HS-27A (cell line): ENCODE results near the gene FAH.

Experiments used
- DNase-seq: peaks from one replicate; pipeline ENCODE4 v3.0.0-alpha.2; 2012; ENCODE audit warnings: low read depth, missing footprints

FAH gene

DNA sequence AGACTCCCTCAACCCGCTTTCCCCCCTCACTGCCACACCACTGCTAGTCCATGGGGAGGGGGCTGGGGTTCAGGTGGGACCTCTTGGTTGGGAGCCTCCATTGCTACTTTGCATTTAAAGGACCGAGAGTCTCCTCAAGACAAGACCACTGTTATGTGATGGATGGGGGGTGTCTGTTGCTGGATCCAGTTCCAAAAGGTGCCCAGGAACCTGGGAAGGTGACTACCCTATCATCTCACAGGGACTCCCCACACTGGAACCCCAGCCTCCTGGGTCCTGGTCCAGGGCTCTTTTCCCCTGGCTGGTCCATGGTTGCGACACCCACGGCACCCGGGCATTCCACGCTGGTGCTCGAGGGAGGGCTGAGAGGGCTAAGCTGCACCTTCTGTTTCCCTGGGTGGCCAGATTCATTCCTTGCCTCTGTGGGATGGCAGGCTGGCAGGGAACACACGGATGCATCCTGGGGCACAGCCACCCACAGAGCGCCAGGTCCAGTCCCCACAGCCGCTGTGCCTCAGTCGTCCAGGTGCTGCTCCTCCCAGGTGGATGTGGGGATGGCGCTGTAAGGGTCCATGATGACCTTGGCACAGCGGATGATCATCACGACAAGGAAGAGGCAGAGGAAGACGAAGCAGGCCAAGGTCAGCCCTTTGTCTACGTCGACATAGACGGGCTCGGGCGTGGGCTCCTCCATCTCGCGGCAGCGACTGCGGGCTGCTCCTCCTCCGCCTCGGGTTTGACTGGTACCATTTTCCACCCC lies 48.6 kb downstream of the FAH start:
- no peak for DNase-seq

DNA sequence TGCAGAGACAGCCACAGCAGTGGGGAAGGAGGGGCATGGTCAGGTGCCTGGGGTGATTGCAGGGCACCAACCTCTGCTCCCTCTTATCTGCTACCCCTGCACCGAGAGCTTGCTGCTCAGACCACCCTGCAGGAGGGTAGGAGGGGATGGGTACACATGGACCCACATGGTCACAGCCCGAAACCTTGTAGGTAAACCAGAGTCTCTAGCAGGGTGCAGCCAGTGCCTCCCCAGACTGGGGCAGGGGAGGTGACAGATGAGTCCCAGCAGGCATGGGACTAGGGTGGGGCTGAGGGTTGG lies 49.2 kb downstream of the FAH start:
- no peak for DNase-seq

DNA sequence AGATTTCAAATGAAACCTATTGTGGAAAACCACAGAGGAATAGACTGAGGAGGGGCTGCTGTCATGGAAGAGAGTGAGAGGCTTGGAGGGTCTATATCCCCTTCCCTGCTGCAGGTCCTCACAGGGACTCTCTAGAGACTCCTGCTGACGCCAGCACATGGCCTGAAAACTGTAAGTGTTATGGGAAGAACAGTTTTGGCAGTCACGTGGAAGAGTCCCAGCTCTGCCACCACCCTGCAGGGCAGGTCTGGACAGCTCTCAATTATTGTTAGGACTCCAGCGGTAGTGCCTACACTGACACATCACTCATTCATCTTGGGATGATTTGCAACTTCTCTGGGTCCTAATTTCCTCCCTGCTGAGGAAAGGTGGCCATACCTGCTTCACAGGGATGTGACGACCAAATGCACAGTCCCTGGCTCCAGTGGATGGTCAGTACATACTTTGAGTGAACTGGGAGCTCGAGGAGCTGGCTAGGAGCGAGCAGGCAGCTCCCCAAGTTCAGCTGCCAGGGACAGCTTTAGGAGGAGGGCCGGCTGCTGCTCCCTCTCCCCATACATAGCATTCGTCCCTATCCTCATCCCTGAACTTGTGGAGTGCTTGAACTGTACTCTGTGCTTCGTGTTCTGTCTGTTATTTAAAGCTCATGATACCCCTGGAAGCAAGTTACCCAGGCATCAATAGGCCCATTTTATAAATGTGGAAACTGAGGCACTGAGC lies 50.0 kb downstream of the FAH start:
- no peak for DNase-seq

DNA sequence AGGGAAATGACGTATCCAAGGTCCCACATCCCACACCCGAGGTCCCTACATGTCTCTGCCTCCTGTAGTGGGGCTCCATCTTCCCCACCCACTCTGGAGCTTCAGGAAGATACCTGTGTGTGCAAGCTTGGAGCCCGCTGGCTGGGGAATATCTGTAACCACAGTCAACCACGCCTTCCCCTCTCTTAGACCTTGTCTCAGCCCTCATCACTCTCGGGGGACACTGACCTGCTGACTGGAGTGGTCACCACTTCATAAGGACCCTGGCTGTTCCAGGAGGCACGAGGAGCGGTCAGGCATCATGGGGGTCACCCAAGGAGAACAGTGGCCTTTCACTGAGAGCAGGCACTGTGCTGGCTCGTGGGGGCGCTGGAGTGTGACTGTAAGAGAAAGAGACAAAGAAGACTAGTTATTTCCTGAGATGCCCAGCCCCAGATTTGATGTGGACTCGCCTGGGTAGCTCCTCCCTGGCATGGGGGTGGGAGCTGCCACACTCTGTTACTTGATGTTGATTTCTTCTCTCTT lies 50.6 kb downstream of the FAH start:
- DNase-seq: no peak

DNA sequence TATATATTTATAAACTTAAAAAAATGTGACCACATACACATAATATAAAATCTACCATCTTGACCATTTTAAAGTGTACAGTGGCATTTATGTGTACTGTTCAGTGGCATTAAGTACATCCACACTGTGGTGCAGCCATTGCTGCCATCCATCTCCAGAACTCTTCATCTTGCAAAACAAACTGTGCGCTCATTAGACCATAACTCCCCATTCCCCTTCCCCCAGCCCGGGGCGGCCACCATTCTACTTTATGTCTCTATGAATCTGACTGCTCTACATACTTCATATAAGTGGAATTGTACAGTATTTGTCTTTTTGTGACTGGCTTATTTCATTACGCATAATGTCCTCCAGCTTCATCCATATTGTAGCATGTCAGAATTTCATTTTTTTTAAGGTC lies 51.4 kb downstream of the FAH start:
- no peak for DNase-seq

DNA sequence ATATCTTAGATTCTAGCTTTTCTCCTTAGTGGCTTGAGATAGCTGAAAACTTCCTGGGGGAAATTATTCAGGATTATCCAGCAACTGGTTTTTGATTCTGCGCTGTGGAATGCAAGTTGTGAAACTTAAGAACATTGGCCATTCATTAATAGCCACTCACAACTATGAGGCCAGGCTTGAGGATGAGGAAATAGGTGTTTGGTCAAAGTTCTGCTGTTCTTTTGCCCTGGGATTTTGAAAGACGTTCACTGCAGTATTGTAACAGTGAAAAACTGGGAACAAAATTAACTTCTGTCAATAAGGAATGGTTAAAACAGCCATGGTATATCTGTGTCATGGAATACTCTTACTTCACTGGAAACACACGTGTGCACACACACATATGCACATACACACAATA lies 55.1 kb downstream of the FAH start:
- DNase-seq: no peak

DNA sequence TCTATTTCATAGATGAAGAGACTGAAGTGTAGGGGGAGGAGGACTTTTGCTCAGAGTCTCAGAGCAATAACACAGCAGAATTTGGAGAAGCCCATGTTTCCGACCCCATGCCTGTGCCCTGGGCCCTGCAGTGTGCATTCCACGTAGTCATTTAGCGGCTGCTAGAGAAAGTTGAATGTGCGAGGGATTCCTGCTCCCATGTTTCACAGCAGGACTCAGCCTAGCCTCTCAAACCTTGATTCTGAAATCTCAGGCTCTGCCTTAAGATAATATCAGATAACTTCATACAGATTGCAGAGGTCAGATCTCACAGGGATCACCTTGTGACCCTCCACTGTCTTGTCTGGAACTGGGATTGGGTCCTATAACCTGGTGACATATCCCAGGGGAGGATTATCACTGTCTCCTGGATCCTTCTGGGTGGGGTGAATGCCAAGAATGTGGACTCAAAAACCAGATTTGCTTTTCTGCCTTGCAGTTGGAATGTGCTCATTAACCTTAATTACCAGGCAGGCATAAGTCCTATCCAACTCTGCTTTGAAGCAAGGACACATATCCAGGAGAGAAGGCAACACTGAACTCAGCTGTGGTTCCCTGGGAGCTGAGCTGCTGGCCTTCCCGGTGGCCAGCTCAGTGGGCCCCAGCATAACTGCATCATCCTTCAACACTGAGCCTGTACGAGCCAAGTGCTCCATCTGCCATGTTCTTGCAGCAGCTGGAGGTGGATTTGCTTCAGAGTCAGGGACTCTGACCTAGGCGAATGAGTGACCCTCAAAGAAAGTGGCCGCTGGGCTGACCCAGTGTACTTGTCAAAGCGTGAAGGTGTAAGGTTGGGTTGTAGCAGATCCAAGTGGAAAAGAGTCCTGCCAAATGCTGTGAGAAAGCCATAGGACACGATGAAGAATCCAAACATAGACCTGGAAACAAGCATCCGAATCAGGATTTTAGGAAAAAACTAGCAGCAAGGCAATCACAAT lies 56.2 kb downstream of the FAH start:
- DNase-seq: no peak

DNA sequence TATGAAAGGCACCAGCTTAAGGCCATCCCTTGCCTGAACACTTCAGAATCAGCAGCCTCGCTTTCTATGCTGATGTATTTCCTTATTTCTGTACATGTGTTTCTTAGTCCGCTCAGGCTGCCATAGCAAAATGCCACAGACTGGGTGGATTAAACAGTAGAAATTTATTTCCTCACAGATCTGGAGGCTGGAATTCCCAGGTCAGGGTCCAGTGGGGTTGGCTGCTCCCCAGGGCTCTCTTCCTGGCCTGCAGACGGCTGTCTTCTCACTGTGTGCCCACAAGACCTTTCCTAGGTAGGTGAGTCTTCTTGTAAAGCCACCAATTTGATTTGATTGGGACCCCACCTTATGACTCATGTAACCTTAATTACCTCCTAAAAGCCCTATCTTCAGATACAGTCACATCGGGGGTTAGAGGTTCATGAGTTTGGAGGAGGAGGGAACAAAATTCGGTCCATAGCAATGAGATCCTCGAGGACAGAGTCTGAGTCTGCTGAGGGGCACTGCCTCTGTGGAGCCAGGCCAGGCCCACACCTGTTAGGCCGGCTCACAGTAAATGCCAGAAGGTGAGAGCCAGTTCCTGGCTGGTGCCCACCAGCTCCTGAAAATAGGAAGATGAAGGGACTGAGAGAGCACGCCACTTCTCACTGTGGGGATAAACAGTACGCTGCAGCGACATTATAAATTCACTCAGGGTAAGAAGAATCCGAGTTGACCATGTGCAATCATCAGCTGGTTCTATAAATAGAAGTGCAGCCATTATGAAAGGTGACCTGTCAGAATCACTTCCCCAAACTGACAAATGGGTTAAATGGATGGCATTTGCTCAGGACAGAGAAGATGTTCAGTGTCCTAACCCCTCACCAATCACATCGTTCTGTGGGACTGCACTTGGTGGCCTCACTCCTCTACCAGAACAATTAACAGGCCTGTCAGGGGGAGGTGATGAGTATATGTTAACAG lies 58.1 kb downstream of the FAH start:
- no peak for DNase-seq

DNA sequence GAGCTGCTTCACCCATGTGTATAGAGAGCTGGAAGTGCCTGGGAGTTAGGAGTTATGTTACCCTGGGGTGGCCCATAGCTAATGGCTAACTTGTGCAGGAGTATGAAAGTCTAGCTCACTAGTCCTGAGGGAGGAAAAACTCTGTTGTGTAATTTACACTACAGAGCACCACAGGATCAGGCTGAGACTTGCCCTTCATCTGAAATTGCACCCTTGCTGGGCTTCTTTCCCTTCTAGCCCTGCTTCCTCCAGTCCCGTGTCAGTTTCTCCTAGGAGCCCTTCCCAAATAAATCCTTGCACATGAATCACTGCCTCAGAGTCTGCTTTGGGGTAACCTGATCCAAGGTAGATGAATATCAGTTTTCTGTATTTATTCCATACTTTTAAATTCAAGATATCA lies 59.2 kb downstream of the FAH start:
- DNase-seq: no peak

DNA sequence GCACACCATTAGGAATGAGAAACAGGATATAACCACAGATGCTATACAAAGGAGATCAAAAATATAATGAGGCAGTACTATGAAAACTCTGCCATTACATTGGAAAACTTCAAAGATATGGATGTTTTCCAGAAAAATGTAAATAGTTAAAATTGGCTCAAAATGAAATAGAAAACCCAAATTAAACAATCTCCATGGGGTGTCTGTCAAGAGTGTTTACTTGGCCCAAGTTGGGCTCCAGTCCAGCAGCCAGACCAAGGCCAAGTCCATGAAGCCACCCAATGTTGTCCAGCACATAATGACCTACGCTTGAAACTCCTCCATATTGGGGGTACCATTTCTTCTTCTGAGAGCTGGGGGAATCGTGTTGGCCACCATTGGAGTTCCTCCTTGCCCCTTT lies 62.1 kb downstream of the FAH start:
- DNase-seq: no peak

DNA sequence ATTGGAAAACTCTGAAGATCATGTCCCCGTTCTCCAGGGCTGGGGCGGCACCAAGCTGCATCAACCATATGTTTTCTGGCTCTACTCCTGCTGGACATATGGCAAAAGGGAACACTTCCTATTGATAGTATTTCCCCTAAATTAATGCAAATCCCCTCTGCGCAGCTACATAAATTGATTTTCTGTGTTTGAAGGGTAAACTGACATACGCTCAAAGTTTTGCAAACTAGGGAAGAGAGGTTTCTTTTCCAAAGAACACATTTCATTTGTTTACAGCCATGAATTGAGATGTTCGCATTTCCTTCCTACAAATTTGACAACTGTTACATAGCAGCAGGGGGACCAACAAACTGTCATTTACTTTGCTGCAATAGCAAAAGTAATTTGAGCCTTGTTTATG lies 63.3 kb downstream of the FAH start:
- no peak for DNase-seq

DNA sequence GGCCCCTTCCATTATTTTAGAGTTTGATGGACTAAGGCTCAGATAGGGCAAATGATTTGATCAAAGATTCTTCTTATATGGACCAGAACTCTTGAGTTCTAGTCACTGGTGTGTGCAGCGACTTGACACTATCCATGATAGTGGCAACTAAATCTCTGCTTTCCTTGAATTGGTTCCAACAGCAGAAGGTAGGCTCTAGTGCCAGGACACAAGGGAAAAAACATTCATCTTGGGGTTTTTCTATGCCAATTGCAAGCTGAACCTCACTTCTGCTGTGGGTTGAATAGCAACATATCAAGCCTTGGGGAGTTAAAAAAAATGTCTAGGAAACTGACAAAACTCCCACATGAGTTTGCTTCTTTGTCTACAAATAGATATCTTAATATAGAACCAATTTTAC lies 64.1 kb downstream of the FAH start:
- no peak for DNase-seq

DNA sequence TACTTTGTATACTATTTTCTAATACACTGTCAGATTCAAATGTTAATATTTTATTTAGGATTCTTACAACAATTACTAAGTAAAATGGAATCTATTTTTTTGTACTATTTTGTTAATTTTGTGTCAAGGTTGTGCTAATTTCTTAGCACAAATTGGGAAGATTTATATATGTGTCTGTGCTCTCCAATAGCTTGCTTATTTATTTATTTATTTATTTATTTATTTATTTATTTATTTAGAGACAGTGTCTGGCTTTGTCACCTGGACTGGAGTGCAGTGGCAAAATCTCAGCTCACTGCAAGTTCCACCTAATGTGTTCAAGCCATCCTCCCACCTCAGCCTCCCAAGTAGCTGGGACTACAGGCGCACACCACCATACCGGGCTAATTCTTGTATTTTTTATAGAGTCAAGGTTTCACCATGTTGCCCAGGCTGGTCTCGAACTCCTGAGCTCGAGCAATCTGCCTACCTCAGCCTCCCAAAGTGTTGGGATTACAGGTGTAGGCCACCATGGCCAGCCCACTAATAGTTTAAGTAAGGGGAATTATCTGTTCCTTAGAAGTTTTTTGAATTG lies 64.6 kb downstream of the FAH start:
- no peak for DNase-seq

DNA sequence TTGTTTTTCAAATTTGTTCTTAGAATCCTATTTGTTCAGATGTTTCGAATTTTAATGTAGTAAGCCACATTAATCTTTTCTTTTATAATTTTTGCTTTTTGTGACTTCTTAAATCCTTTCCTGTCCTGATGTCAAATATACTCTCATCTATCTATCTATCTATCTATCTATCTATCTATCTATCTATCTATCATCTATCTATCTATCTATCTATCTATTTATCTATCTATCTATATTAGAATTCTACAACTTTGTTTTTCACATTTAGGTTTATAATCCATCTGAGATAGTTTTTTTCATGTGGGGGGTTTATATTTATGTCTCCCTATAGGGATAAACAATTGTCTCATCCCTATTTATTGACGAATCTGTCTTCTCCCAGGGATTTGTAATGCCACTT lies 67.2 kb downstream of the FAH start:
- no peak for DNase-seq

DNA sequence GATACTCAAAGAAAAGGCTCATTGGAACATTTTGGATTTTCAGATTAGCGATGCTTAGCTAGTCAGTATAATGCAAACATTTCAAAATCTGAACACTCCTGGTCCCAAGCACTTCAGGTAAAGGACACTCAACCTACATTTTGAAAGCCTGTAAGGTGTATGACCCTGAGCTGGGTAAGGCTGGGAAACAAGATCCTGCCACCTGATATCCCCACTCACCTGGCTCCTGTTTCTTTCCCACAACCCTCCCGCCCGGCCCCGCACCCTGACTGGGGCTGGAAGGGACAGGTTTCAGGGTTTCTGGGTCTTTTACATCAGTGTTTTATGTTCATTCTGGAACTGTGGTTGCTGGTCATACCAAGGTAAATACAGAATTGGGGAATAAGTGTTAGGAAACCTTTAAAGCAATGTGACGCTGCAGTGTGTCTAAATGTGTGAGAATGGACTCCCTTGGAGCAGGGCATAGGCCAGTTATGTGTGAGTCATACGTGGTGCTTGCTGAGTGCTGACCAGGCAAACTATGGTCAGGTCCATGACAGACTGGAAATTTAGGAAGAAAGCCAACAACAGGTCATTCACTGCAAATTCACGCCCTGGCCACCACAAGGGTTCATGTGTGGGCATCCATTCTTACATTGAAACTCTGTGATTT lies 76.3 kb downstream of the FAH start:
- no peak for DNase-seq

DNA sequence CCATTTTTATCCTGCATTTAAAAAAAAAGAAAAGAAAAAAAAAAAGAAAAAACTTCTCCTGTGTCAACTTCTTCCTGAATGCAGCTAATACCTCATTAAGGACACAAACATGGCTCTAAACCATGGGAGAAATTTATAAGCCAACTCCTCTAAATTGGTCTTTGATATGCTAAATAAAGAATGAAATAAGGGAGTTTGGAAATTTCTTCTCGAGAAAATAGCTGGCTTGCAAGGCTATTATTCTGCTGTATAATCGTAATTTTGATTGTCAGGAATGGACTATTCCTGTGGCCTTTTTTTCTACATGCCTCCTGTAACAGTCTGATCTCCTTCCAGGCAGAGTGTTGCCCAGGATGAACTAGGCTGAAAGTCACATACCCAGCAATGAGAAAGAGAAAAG lies 78.6 kb downstream of the FAH start:
- no peak for DNase-seq

DNA sequence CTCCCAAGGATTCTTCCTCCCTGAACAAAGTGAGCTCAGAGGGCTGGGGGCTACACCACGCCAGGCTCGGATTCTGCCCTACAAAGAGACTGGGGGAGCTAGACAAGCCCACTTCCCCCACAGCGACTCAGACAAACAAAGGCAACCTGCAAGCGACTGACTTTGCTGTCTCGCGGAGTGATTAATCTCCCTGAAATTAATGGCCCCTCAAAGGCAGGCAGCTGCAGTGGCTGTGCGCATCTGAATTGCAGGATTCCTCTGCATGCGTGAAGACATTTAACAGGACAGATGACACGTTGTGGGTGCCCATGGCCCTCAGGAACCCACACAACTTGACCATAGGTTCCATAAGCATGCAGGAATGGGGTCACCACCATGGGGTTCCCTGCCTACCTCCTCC lies 80.8 kb downstream of the FAH start:
- DNase-seq: no peak

DNA sequence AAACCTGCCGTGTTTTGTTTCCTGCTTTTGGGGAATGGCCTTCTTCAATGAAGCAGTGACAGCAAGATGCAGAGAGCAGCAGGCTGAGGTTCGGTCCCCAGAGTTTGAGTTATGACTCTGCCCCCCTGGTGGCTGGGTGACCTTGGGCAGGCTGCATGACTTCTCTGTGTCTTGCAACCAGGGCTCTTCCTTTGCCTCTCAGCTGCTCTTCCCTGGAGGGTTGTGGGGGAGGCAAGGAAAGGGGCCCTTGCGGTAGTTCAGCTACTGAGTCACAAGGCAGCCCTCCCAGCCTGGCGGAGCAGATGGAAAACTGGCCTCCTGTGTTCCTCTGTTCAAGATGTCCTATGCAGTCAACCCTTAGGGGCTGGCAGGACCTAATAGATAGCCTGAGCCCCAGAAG lies 82.1 kb downstream of the FAH start:
- DNase-seq: no peak
